ENCODE results near the gene MAB21L1. TPM values are rescaled to one million over a fixed set of nuclear protein-coding genes. Genes with fewer than 3 reads are reported as not detected.

MAB21L1 gene
- total RNA-seq, 1 experiment from 2014 or later: not detected

DNA sequence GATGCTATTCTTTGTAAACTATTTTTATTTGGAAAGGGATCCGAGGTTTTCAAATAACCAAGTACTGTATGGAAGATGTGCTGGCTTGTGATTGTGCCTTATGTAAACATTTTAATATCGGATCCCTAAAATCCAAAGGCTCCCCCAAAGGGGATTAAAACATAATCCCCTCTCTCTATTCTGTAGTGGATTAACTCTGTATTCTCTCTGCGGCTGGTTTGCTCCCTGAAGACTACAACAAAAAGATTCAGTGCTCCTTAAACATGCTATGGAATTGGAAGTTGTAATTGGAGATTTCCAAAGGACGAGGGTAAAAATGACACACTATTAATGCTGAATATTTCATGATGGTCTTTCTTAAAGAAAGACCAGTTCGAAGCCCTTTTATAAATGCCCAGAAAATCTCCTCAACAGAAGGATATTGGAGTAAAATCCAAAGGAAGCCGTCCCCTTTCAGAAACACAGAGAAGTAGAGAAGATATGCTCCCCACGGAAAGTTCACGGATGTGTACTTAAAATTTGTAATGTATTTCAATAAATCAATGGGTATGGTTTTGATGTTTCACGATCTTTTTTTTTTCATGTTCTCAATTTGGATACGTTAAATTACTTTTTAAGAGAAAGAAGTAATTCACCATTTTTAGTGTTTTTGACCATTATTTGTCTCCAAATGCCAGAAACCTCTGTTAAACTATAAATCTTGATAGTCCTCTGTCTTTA is 6.5 kb downstream of the MAB21L1 start:
- Histone ChIP-seq H2BK5ac (ENCODE audit: insufficient read length, low read length) (no peak overlapping the region), H3K27me3 (ENCODE audit: insufficient read depth, low read length) (peaks cover 26% of the 10 kb centered on the region), H4K5ac (ENCODE audit: insufficient read length, low read depth, low read length) (no peak overlapping the region), H2BK20ac (ENCODE audit: low read depth, low read length, poor library complexity, severe bottlenecking) (no peak overlapping the region), H3K9ac (ENCODE audit: extremely low read depth, insufficient read length, low read length) (no peak overlapping the region), H2AFZ (ENCODE audit: low read length) (no peak overlapping the region), H3K23ac (ENCODE audit: insufficient read length, low read depth, low read length) (no peak overlapping the region), H2AK5ac (ENCODE audit: insufficient read length, low read length) (no peak overlapping the region), H3K56ac (ENCODE audit: insufficient read length, low read depth, low read length) (no peak overlapping the region), H3K18ac (ENCODE audit: insufficient read length, low read depth, low read length) (no peak overlapping the region), H3K27ac (ENCODE audit: insufficient read length, low read depth, low read length) (no peak overlapping the region), H3K14ac (ENCODE audit: insufficient read depth, low read length) (no peak overlapping the region), H3K4me2 (ENCODE audit: insufficient read depth, insufficient read length, low read length) (peak overlapping the region; percentile 62), H4K91ac (ENCODE audit: insufficient read length, low read depth, low read length) (no peak overlapping the region), H2BK120ac (ENCODE audit: low read depth, low read length, poor library complexity, severe bottlenecking) (no peak overlapping the region), H3K9me3 (ENCODE audit: control insufficient read depth, low read depth, low read length) (no peaks in the 10 kb centered on the region), H2BK12ac (ENCODE audit: insufficient read length, low read depth, low read length) (no peak overlapping the region), H3K4me1 (ENCODE audit: insufficient read depth, low read length) (peaks cover 2% of the 10 kb centered on the region; the same call in 1 of the 2 replicates), H3K23me2 (ENCODE audit: insufficient read length, low read depth, low read length, poor library complexity, severe bottlenecking) (peaks cover 11% of the 10 kb centered on the region), H4K20me1 (ENCODE audit: control insufficient read depth, insufficient read depth, insufficient read length) (no peaks in the 10 kb centered on the region), H3K79me2 (ENCODE audit: insufficient read depth, low read length) (no peaks in the 10 kb centered on the region), H2BK15ac (ENCODE audit: low read depth, low read length) (no peak overlapping the region), H4K8ac (replicated peaks; ENCODE audit: insufficient read length, low read depth, low read length) (no peak overlapping the region), H3T11ph (ENCODE audit: low read length) (no peak overlapping the region), H3K4ac (ENCODE audit: low read depth, low read length) (no peak overlapping the region), H3K79me1 (ENCODE audit: insufficient read depth, low read depth, low read length, poor library complexity, severe bottlenecking) (no peaks in the 10 kb centered on the region)
- Mint-ChIP-seq H3K4me1 (peaks cover 27 to 38% of the 10 kb centered on the region in 2 experiments), H3K4me3 (peak overlapping the region; percentile 76 to 85; a peak in 4 of 5 replicates), H3K9me3 (no peaks in the 10 kb centered on the region; a peak in 1 of 5 replicates), H3K36me3 (ENCODE audit: insufficient read depth in 1 of 3, low read depth in 3 of 3) (no peaks in the 10 kb centered on the region), H3K27ac (no peak overlapping the region), H3K27me3 (ENCODE audit: low read depth) (peaks cover 68% of the 10 kb centered on the region)
- no peak for DNase-seq
- TF ChIP-seq, protein P1, sequence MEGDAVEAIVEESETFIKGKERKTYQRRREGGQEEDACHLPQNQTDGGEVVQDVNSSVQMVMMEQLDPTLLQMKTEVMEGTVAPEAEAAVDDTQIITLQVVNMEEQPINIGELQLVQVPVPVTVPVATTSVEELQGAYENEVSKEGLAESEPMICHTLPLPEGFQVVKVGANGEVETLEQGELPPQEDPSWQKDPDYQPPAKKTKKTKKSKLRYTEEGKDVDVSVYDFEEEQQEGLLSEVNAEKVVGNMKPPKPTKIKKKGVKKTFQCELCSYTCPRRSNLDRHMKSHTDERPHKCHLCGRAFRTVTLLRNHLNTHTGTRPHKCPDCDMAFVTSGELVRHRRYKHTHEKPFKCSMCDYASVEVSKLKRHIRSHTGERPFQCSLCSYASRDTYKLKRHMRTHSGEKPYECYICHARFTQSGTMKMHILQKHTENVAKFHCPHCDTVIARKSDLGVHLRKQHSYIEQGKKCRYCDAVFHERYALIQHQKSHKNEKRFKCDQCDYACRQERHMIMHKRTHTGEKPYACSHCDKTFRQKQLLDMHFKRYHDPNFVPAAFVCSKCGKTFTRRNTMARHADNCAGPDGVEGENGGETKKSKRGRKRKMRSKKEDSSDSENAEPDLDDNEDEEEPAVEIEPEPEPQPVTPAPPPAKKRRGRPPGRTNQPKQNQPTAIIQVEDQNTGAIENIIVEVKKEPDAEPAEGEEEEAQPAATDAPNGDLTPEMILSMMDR (conservative IDR thresholded peaks at IDR 0.05): no peak
- WGBS (ENCODE audit: extremely low coverage, insufficient read length, low lambda C conversion rate): no CpG with 5 or more reads among the region's 10 CpGs

All from H9 (cell line).